GM21619 (cell line): ENCODE measurements around the gene TMEM245.
A peak's percentile ranks its signal among the peaks of the same experiment; 100 is the strongest.

Experiments used
- ATAC-seq: cut with Tn5 transposase; IDR thresholded peaks from one replicate; pipeline ENCODE4 v1.9.1; 2021; ENCODE audit not compliant: unreplicated experiment

TMEM245 gene

DNA sequence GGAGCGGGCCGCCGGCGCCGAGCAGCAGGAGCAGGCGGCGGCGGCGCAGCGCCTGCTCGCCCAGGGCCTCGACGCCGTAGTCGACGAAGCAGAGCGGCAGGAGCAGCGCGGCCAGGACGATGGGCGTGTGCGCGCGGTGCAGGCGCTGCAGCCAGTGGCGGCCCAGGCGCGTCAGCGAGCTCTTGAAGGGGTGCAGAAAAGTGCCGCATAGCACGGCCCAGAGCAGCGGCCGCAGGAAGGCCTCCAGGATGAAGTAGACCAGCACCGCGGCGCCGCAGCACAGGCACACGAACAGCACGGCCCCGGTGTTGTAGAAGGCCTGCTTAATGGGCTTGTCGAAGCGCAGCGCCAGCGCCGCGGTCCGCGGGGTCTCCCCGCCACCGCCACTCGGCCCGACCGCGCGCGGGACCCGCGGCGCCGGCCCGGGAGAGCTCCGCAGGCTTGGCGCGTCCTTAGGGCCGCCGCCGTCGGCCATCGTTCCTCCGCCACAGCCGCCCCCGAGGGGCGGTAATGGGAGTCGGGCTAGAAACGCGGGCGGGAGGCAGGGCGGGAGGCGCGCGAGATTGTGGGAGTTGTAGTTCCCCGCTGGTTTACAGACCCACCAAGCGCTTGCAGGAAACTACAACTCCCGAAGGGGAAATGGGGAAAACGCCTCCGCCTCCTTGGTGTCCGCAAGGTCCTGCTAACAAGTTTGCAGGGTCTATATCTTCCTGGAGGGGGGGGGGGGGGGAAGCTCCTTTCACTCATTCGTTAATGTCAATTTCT lies at the start of gene TMEM245:
TMEM245 (minus strand) TSS at position 509 of the 765 bp plus-strand sequence; CDS start at position 475, 34 bp downstream.
- ATAC-seq: peak; percentile 88

GRCh38 chr9:109168170-109168569 lies 48.4 kb upstream of the TMEM245 start:
- no peak for ATAC-seq

- ATAC-seq: no peak
Observed at GRCh38 chr9:109167716-109168115, 48.0 kb upstream of the TMEM245 start.

- ATAC-seq: no peak
Observed at GRCh38 chr9:109166771-109167601, 47.2 kb upstream of the TMEM245 start, which contains the start of gene FRRS1L. FRRS1L (minus strand) TSS chr9:109167249; CDS start chr9:109167138, 111 bp downstream.

GRCh38 chr9:109166171-109166770 lies 46.5 kb upstream of the TMEM245 start:
- ATAC-seq: no peak

DNA sequence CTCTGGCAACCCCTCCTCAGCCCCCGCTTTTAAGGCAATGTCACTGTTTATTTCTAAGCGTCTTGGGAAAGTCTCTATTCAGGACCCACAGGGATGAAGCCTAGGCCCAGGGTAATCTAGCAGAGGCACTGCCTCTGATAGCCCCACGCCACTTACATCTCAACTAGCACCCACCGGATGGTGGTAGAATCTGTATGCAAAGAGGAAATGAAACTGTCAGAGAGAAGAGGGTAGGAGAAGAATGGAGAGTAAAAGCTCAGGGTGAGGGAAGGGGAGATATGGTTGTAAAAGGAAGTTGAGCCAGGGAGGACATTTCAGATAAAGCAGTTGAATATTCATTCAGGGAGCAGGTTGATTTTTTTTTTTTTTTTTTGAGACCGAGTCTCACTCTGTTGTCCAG lies 44.3 kb upstream of the TMEM245 start:
- no peak for ATAC-seq

- no peak for ATAC-seq
Observed at GRCh38 chr9:109163194-109163593, 43.4 kb upstream of the TMEM245 start.

GRCh38 chr9:109162677-109163076 lies 42.9 kb upstream of the TMEM245 start:
- ATAC-seq: no peak

DNA sequence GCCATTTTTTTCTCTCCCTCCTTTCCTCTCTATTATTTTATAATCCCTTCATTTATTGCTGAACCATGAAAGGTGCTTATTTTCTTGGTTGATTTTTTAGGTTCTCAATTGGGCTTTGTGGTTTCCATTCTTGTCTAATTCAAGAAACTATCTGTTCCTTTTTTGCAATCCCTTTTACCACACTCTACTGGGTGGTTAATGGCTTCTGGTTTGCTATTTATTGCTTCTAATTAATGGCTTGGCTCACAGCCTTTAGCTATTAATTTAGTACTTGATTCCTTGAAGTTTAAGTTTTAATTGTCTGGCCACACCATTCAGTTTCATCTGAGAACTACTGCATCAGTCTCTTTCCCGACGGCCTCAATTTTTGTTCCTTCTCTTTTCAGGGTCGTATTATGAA lies 41.7 kb upstream of the TMEM245 start:
- ATAC-seq: no peak

DNA sequence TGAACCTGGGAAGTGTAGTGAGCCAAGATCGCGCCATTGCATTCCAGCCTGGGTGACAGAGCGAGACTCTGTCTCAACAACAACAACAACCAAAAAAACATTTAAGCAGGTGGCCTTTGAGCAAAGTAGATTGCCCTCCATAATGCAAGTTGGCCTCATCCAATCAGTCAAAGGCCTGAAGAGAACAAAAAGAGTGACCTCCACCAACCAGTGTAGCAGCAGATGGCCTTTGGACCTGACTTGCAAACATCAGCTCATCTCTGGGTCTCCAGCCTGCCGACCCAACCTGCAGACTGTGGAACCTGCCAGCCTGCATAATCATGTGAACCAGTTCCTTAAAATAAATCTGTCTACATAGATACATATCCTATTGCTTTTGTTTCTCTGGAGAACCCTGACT lies 39.8 kb upstream of the TMEM245 start:
- ATAC-seq: no peak

DNA sequence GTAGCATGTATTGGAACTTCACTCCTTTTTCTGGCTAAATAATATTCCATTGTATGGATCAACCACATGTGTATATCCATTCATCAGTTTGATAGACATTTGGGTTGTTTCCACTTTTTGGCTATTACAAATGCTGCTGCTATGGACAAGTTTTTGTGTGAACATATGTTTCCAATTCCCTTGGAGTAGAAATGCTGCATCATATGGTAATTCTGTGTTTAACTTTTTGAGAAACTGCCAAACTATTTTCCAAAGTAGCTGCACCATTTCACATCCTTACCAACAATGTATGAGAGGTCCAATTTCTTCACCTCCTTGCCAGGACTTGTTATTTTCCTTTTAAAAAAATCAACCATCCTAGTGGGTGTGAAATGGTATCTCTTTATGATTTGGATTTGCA lies 38.9 kb upstream of the TMEM245 start:
- ATAC-seq: no peak

GRCh38 chr9:109156708-109157107 lies 37.0 kb upstream of the TMEM245 start:
- ATAC-seq: no peak

DNA sequence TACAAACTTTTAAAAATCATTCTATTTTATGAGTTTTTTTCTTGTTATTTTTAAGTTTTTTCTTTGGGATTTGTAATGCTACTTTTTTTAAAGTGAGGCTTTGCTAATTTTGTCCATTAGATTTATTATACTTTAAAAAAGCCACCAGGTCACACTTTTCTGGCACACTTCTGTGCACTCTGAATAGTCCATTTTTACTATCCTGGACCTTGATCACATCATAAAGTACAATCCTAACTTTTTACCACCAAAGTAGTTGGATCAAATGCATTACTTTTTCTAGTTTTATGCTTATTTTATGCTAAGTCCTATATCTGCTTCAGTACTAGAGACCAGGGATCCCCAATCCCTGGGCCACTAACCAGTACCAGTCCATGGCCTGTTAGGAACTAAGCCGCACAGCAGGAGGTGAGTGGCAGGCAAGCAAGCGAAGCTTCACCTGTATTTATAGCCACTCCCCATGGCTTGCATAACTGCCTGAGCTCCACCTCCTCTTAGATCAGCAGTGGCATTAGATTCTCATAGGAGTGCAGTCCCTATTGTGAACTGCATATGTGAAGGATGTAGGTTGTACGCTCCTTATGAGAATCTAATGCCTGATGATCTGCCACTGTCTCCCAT lies 31.3 kb upstream of the TMEM245 start:
- ATAC-seq: no peak

GRCh38 chr9:109149722-109150121 lies 30.0 kb upstream of the TMEM245 start:
- no peak for ATAC-seq

DNA sequence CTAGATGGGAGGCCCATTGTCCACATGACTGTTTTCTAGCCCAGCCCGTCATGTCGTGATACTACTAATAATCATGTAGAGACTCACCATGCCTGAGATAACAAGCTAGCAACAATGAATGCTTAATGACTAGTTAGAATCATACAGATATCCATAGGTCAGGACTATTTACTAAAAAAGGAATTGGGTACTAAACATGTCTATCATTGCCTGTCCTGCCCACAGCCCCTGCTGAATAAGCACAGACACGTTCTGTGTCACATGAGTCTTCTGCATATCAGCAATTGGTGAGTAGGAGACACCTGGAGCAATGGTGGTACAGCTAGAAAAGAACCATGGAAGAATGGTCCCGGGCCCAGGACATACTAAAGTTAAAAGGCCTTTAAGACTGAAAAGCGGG lies 29.3 kb upstream of the TMEM245 start:
- ATAC-seq: no peak

DNA sequence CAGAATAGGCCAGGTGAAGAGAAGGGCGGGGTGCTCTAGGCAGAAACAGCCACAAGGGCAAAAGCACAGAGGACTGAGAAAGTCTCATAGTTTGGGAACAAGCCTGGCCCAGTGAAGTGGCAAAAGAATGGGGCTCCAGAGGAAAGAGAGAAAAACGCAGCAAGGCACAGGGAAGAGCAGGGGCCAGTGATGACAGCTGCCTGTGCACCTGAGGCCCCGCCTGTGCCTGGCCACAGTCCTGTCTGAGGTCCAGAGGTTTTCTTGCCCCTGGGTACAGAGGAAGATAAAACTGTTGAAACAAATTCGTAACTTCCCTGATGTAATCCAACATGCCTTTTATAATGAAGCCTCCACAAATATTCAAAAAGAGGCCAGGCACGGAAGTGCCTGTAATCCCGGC lies 25.3 kb upstream of the TMEM245 start:
- ATAC-seq: no peak

DNA sequence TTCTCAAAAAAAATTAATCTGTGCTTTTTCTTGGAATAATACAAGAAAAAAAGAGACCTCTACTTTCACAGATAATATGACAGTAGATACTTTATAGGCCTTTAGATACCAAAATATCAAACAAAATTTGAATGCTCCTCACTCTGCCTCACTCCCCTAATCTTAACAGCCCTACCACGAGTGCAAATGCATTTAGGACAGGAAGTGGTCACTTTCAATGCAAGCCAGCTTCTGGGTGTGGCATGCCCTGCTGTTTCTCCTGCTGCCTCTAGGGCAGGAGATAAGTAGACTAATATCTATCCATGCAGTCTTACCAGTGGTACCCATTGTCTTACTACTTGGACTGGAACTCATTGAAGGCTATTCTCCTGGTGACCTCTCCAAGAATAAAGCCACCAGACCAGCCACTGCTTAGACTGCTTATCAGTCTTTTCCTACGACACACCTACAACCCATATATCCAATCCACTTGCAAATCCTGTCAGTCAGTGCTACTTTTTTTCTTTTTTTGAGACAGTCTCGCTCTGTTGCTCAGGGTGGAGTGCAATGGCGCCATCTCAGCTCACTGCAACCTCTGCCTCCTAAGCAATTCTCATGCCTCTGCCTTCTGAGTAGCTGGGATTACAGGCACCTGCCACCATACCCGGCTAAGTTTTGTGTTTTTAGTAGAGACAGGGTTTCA lies 24.3 kb upstream of the TMEM245 start:
- ATAC-seq: peak; percentile 100

GRCh38 chr9:109141375-109141774 lies 21.6 kb upstream of the TMEM245 start:
- no peak for ATAC-seq

GRCh38 chr9:109139851-109140250 lies 20.1 kb upstream of the TMEM245 start:
- no peak for ATAC-seq

DNA sequence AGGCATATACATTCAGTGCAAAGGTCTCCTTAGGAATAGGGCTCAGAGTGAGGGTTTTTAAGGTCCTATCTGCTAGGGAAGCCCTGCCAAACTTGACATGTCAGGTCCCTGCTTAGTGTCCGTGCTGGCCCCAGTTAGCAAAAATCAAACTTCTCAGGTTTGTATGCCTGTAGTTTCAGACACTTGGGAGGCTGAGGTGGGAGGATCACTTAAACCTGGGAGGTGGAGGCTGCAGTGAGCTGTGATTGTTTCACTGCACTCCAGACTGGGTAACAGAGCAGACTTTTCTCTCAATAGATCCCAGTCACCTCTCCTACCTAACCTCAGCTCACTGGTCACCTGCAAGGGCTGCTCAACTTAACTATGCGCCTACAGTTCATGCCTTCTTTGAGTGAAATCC lies 18.7 kb upstream of the TMEM245 start:
- ATAC-seq: no peak

DNA sequence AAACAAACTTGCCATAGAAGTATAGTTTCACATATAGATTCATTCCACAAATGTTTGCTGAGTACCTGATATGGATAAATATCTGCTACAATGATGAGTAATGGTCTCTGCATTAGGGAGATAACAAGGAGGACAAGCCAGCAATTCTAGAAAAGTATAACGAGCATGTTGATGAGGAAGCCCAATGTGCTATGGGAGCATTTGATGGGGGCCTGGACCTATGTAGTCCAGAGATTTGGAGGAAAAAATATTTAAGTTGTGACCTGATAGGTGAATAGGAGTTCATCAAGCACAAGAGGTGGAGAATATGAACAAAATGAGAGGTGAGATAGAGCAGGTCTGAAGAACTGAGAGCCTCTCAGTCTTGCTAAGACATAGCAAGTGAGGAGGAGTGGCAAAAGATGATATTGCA lies 14.4 kb upstream of the TMEM245 start:
- ATAC-seq: no peak
